ENCODE results near the gene SPRED2. TPM values are rescaled to one million over a fixed set of nuclear protein-coding genes. Genes with fewer than 3 reads are reported as not detected.

SPRED2 gene
- total RNA-seq, 1 experiment from 2014 or later = 12.2 TPM

DNA sequence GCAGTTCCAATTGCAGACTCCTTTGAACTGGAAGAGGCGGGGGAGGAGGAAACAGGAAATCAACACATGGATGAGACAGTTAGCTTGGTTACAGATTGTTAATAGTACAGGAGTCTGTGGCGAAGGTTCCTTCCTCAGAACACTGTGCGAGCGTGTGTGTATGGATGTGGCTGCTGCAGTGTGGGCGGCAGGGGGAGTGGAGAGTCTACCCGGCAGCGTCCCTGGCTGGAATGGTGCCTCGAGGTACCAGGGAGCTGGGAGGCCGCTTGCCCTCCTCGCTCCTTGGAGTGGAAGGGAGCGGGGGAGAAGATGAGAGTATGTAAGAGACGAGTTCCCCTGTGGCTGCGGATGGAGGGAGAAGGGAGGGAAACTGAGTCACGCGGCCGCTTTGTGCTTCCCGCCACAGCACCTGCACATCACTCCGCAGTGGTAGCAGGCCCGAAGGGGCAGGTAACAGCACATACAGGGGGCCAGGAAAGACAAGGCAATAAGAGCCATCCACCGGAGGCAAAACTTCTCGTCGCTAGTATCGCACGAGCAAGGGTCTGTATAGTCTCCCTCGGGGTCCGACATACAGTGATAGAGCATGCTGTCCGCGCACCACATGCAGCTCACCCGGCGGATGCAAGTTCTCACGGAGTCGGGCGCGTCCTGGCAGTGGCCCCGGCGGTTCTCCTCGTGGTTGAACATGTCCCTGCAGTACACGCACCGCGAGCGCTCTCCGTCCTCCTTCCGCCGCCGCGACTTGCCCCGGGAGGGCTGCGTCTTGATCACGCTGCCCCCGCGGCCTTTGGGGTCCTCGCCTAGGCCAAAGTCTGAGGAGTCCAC lies 119.1 kb downstream of the SPRED2 start:
- no peak for DNase-seq (ENCODE audit: low read depth)

DNA sequence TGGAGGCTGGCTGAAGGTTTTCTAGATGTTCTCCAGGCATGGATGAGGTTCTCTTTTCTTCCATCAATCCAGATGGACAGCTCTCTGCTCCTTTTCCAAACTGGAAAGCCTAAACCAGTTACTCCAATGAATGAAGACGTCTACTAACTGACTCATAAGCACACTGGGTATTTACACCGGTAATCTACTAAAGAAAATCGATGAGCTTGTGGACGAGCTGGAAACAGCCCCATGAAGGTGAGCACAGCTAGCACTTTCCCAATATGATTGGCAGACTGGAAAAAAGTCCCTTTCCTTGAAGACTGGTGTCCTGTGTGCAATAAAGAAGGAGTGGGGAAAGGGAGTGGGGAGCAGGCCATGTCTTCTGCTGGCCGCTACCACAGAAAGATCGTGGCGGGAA lies 120.8 kb downstream of the SPRED2 start:
- DNase-seq (ENCODE audit: low read depth) = no peak

DNA sequence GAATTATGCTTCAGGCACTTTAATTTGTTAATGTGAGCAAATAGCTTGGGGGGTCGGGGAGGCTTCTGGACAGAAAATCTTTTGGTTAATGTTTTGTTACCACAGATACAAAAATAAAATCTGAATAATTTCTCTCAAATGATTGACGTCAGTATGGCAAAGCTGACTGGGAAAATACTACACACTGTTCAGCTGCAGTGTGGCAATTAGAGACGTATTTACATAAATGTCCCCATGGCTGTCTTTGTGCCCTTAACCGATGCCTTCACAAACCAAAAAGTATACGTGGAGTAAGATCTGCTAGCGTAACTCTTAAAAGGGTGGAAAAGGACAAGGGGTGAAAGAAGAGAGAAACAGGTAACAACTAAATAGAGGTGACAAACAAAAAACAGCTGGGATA lies 121.3 kb downstream of the SPRED2 start:
- no peak for DNase-seq (ENCODE audit: low read depth)

DNA sequence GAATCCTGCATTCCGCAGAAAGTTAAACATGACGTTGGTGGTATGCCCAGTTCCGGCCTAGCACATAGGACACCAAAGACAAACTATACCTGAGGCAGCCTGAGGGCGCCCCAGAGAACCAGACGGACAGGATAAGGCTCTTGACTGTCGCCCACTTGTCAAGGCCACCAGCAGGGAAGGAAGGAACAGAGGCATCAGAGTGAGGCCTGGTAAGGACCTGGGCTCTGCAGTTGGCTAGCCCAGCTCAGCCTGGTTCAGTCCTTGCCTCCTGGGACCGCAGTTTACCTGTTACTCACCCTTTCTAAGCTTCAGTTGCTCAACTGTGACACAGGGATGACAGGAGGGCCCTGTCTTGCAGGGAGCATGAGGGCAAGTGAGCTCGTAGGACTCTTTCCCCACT lies 122.7 kb downstream of the SPRED2 start:
- no peak for DNase-seq (ENCODE audit: low read depth)

GRCh38 chr2:65305934-65306333 lies 126.5 kb downstream of the SPRED2 start:
- DNase-seq (ENCODE audit: low read depth) = no peak

DNA sequence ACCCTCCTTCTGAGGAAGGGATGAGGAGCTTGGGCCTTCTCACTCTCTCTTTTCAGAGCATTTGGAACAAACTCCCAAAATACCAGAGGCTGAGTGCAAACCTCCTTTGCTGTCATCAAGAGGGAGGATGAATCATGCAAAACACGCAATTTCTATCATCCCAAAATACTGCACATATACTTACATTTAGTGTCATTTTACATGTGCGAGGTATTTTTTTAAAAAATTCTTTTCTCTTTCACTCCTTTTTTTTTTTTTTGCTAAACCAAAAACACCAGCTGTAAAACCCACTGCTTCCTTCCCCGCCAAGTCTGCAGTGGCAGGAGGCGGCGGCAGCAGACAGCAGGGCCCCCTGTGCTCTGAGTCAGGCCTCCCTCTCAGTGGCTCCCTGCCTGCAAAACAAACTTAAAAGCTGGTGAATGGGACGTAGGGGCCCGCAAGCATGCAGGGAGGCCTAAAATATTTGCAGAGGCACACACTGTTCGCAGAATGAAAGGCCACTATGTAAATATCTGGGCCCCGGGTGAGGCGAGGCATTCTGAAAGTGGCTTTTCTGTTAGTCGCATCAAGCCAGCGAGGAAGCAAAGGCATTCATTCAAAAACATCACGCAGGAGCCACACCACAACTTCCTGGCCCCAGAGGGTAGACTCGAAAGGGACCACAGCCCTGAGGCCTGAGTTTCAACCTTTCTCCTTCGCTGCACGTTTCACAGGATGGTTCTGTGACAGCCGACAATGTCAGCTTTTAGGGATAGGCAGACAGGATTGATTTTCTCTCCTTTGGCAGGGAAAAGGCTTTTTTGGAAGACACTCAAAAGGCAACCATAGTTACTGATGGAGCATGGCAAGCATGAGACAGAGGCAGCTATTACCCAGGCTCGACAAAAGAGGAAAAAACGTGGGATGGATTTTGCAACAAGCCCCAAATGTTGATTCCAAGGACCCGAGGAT lies 131.4 kb downstream of the SPRED2 start:
- DNase-seq (ENCODE audit: low read depth) = peak; percentile 83

DNA sequence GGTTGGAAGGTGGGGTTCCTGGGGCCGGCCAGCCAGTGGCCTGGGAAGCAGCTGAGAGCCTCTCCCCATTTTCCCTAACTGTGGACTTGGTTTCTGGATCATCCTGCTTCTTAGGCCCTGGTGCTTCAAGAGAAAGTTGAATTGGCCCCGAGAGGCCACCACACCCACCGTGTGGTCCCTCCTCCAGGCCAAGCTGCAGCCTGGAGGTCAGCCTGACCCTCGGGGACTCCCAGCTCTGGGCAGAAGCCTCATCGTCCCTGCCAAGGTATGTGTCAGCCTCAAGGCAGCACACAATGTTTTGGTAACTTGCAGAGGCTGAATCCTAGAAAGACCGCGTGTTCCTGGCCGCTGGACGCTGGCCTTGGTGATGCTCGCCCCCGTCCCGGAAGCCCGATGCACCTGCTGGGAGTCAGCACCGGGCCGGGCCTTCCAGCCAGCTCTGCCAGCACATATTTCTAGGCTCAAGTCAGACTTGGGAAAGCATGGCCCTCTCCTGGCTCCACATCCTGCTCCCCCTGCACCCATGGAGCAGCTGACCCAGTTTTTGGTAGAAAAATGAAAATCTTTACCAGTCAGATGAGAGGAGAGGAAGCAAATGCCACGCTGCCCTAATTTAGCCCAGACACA lies 132.2 kb downstream of the SPRED2 start:
- DNase-seq (ENCODE audit: low read depth) = peak; percentile 89

DNA sequence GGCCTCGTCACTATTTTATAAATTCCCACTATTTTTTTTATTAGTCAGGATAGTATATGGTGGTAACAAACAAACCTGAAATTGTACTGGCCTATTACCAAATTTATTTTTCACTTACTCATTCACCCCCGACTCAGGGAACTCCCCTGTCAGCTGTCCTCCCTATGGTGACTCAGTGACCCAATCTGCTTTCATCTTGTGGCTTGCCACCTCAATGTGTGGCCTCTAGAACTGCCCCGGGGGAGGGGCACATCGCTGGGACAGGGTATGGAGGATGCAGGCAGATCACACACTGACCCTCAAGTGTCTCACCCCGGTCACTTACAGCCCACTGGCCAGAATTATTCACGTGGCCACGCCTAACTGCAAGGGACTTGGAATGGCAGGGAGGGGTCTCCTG lies 133.2 kb downstream of the SPRED2 start:
- DNase-seq (ENCODE audit: low read depth) = peak; percentile 93

GRCh38 chr2:65298089-65298488 lies 134.3 kb downstream of the SPRED2 start:
- DNase-seq (ENCODE audit: low read depth) = no peak

DNA sequence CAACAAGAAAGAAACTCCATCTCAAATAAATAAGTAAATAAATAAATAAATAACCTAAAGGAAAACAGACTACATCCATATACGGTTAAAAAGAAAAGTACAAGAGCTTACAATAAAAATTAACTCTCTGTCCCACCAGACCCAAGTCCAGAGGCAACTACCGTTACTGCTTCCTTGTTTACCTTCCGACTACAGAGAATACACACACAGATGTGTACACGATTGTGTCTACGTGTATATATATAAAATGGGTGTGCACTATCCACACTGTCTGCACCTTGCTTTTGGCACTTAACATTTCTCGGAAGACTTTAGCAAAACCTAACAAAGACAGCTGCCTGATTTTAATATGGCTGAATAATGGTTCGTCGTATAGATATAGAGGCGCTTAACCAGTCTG lies 134.9 kb downstream of the SPRED2 start:
- DNase-seq (ENCODE audit: low read depth) = no peak

GRCh38 chr2:65296971-65297370 lies 135.4 kb downstream of the SPRED2 start:
- DNase-seq (ENCODE audit: low read depth) = no peak

GRCh38 chr2:65294701-65295100 lies 137.7 kb downstream of the SPRED2 start:
- DNase-seq (ENCODE audit: low read depth) = no peak

- DNase-seq (ENCODE audit: low read depth) = no peak
Observed at GRCh38 chr2:65294136-65294535, 138.3 kb downstream of the SPRED2 start.

- DNase-seq (ENCODE audit: low read depth) = no peak
Observed at GRCh38 chr2:65293376-65293775, 139.0 kb downstream of the SPRED2 start.

DNA sequence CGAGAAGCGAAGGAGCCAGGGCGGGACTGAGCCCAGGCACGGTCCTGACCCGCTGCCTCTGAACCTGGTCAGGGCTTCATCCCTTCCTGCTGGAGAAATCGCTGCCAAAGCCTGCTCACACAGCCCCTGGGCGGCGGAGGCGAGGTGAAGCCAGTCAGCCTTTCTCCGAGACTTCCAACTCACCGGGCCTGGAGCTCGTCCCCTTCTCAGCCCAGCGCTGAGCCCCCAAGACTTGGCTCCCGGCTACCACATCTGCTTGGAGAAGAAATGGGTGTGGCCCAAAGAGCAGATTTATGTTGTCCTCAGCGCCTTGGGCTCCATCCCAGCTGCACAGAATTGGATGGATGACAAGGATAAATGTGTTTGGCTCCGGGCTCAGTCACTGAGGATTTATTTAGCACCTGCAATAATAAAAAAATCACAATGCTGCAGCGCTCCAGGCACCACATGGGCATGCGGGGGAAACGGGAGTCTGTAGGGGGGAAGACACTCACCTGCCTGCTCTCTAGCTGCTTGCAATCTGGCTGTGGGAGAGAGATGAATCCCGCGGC lies 139.9 kb downstream of the SPRED2 start:
- no peak for DNase-seq (ENCODE audit: low read depth)

- no peak for DNase-seq (ENCODE audit: low read depth)
Observed at GRCh38 chr2:65292106-65292400, 140.3 kb downstream of the SPRED2 start.

- peak; percentile 34 for DNase-seq (ENCODE audit: low read depth)
Observed at GRCh38 chr2:65291216-65292105, 140.9 kb downstream of the SPRED2 start.

DNA sequence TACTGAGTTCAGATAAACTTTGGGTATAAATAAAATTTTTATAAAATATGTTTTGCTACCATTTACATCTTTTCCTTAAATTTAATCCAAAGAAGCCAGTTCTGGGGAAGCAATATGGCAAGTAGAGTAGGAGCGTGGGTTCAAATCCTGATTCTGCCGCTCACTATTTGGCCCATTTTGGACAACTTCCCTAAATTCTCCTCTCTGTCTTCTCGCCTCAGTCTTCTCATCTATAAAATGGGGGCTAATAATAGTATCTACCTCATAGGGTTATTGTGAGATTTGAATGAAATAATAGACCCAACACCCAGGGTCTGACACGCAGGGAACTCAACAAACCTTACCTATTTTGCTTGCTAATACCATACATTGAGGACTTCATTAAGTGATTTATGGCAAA lies 145.0 kb downstream of the SPRED2 start:
- DNase-seq (ENCODE audit: low read depth) = no peak

DNA sequence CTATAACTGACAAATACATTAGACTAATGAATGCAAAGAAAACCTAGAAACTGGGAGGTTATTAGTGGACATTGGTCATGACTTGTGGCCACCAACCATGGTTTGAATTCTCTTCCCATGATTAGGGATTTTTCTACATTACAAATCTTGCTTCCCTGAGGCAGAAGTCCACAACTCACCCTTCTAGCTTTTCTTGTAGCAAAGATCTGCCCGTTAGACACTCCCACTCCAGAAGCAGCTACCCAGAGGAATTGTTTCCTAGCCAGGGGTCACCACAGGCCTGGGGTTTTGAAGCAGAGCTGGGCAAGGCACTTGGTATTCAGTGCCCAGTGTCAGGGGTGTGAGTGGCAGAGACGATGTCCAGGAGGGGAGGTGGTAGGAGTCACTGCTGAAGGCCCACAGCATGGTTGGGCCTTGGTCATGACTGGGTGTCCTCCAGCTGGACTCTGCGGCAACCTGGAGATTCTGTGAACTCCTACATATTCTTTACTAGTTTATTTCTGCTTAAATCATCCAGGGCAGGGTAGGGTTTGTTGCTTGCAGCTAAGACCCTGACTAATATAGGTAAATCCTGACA lies 149.8 kb downstream of the SPRED2 start:
- no peak for DNase-seq (ENCODE audit: low read depth)

DNA sequence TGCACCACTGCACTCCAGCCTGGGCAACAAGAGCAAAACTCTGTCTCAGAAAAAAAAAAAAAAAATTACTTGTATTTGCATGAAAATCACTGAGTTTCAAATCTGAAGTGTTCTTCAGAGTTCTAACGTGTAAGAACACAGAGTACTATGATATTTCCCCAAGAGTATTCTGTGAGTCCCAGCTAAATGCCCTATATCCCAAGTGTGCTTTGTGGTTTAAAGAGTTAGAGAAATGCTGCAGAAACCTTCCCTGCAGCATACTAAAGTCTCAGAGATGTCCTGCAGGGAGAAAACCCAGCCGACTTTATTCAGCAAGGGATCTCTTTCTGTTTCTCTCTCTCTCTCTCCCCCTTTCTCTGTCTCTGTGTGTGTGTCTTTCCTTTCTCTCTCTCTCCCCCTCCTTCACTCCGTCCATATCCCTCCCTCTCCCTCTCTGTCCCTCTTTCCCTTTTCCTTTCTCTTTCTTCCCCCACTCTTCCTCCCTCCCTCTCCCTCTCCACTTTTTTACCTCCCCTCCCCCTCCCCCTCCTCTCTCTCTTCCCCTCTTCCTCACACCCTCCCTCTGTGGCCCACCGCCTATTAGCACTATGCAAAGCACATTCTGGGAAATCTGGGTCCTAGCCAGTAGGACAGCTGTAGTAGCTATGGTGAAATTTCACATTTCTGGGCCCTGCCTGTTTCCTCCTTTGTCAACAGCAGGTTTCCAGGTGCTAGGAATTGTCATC lies 150.6 kb downstream of the SPRED2 start:
- DNase-seq (ENCODE audit: low read depth) = peak; percentile 80
